NCI-H69 (cell line): ENCODE data around the gene HHAT.
A peak's percentile ranks its signal among the peaks of the same experiment; 100 is the strongest.

ENCODE experiments used
- DNase-seq: peaks from one replicate; lab custom pipeline; 2025; lab: John Stamatoyannopoulos, UW

Gene HHAT

GRCh38 chr1:210328746-210329503, at the start of gene HHAT:
HHAT (plus strand) TSS chr1:210328902; CDS start chr1:210348976, 20,074 bp downstream.
- DNase-seq, result peak; percentile 90

DNA sequence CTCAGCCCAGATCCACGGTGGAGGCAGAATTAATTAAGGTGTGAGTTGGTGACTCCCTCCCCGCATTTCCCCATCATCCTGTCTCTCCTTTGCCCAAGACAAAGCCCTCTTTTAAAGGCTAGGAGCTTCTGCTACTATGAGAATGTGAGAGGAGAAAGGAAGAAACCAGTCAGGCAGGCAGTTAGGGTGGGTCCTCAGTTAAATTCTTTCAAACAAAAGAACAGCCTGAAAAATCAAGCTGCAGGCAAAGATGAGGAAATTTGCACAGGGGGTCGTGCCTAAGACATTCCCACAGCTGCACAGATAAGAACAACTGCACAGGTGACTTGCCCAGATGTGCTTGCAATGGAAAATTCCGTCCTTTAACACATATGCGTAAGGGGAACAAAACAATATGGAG, 48.5 kb upstream of the HHAT start:
- no peak for DNase-seq

DNA sequence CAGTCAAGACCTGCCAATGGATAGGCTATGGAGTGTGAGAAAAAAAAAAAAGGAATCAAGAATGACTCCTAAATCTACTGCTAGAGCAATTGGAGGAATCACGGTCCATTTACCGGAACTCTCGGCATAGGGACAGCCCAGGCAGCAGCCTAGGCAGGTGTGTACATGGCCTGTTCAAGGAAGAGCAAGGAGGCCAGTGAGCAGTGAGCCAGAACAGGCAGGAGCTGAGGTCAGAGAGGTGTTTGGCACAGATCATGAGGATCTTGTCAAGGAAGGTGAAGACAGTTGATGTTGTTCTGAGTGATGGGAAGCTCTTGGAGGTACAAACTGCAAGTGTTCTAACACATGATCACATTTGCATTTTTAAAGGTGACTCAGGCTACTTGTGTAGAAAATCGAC, 40.6 kb upstream of the HHAT start:
- peak; percentile 12 for DNase-seq

- DNase-seq, result no peak
Observed at GRCh38 chr1:210289248-210289647, 39.5 kb upstream of the HHAT start.

DNA sequence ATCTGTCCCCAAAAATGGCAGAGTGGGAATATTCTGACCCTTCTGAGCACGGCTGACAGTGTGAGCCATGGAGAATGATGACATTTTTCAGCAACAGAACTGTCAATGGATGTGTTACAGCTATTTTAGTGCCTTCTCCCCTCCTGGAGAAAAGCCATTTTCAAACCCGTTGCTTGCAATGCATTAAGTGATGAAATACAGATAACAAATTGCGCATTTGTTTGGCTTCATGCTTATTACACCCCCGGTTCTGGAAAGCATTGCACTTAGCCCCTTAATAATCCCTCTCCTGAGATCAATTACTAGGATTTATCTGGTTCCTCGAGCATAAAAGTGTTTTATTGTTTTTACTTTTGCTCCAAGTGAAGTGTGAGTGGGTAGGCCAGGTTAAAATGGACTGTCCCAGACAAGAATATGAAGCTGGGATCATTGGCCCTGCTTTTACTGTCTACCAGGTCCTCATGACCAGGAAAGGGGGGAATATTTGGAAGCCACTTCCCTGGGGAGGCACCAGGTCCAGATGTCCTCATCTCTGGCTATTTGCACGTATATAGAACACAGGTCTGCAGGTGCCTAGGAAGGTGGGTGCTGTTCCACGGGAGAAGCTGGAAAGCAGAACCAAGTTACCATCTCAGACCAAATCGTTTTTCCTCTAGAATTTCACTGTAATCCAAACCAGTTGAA, 37.5 kb upstream of the HHAT start:
- no peak for DNase-seq

DNA sequence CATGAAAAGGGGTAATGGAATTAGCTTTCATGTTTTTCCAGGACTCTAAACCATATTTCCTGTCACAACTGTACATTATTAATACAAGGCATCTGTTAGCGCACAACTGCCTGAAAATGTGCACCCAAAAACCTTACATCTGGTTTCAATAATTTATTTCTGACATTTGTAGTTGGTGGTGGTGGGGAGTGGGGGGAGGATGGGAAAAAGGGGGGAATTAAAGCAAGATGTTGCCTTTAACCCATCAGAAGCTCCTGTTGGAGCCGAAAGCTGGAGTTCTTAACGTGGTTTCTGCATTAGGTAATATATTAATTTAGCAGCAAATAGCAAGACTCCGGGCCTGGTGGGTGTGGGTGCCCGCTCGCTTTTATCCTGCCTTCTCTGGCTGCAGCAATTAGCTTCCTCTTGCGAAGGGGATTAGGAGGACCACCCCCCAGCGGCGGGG, 36.9 kb upstream of the HHAT start:
- DNase-seq, result no peak

GRCh38 chr1:210292231-210292871, 36.4 kb upstream of the HHAT start:
- peak; percentile 91 for DNase-seq

DNA sequence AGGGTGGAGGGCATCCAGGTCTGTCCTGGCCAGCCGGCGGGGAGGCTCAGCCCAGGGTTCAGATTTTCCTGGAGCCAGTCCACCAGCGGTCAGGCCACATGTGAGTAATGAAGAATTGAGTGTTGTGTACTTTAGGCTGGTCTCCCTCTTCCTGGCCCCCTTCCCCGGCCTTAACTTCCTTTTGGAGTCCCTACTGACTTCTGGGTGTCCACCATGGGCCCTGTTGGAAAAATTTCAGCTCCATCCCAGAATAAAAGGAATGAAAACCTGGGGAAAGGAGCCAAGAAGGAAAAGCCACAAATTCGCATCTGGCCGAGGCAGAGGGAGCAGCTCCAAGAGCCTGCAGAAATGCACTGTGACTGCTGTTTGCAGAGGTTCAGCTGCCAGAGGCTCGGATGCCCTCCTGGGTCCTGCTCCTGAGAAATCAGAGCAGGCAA, 35.5 kb upstream of the HHAT start:
- DNase-seq, result no peak

DNA sequence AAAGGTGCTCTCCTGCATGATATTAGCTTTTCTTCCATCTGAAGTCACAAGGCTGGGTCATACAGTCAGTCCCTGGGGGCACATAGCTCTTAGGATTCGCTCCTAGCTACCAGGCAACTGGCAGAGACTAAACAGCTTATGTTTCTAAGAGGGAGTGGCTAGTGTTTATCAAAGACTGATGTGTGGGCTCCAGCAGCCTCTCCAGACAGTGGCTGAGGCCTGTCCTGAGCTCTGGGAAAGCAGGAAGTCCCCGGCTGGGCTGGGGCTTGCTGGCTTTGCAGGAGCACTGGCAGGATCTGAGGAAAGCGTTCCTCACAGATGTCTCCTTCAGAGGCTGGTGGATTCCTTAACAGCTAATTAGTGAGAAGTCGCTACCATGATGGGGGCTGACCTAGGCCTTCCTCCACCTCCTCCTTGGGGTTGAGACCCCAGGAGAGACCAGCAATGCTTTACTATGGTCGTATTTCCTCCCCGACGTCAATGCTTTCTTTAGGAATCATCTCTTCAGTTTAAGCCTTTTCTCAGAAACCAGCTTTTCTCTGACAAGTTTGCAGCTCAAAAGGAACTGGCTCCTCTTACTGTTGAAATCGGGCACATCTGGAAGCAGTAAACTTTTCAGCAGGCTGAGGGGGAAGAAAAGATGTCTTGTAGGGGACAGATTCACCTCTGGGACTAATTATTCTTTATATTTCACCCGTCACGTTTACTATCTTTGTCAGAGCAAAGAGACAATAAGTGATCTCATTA, 33.5 kb upstream of the HHAT start:
- peak; percentile 85 for DNase-seq

DNA sequence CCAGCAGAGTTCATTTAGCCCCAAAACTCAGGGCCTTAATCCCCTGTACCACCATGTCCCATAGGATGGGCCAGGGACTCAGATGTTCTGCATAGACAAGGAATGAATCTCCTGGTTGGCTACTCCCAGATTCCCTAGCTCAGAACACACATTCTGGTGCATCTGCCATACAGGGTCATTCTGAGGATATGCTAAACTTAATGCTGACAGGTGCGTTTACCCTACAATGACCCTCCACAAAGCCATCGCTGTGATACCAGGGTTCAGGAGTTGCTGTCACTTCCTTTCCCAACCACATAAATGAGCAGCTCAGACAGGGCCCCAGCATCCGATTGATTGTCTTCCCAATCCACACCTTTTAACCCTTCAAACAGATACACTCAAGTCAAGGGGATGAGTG, 32.0 kb upstream of the HHAT start:
- no peak for DNase-seq

DNA sequence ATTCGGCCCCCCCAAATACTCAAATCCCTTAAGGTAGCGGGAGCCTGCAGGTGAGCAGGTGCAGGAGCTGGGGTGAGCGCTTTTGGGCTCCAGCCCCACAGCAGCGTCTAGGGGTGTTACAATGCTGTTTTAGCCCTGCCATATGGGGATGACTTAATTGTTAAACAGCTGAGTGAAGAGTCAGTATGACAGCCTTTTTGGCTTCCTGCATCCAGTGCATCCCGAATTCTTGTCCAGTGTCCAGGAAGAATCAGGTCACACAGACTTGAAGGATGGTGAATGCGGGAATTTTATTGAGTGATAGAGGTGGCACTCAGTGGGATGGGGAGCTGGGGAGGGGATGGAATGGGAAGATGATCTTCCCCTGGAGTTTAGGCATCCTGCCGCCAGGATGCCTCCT, 30.4 kb upstream of the HHAT start:
- no peak for DNase-seq

DNA sequence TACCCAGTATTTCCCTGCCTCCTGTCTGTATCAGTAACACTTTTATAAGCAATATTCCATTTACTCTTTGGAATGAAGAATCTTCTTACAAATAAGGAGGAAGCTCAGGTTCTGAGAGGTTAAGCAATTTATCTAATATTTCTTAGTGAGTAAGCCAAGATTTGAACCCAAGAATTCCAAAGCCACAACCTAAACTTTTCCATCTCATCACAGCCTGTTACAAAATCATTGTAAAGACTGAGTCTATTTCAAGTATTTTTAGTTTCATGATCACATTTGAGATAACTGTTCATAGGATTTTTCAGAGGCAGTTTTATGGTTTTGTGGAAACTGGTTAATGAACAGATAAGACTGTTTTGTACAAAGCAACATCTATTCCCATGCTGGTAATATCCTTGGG, 29.8 kb upstream of the HHAT start:
- no peak for DNase-seq

DNA sequence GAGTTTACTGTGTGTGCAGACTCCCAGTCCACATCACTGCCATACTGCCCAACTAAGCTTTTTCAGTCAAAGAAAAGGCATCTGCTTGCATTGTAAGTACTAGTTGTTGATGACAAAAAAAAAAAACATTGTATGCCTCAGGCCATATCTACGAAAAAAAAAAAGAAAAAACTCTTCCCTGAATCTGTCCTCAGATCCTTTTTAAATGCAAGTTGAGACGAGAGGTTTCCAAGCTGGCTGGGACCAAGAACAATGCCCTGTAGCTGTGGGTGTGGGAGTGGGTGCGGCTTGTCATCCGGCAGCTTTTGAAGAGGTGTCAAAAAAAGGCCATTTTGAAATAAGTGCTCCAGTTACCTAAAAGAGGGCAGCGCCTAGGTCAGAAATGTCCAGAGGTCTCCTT, 29.2 kb upstream of the HHAT start:
- no peak for DNase-seq

DNA sequence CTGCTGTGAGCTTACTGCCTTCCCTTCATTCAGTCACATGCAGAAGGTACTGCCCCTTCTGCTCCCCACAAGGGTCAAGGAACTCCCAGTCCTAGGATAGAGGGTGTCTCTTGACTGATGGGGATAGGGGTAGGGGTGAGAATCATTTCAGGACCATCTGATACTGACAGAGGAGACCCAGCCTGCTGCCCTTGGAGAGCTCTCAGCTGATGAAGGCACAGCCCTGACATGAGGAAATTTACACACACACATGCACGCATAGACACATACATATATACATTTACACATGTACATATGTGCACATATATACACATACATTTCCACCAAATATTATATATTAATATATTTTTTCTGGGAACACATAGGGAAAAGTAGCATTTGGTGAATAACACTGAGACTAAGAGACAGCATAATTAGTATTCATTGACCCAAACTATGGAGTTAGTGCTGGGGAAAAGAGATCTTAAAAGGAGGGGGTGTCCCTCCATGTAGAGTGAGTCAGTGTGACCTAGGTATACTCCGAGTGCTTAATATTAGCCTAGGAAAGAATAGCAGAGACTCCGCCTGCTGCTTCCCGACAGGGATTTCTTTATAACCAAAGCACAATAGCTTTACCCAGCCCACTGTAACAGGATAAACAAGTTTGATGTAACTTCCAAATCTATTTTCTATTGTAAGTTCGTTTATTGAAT, 27.6 kb upstream of the HHAT start:
- no peak for DNase-seq

DNA sequence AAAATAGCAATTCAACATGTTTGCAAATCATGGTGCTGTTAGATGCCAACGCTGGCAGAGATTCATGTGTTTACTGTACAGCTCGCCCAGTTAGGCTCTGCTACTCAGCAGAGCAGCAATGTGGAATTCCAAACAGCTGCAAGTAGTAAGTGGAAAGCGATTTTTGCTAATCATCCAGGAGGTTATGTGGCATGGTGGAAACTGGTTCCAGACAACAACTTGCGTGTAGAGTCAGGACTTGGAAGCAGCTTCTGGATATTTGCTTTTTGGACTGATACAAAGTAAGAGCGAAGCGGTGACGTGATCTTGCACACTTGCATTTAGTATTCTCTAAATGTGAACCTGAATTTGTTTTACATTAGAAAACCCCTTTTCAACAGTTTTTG, 27.1 kb upstream of the HHAT start:
- DNase-seq, result no peak

GRCh38 chr1:210302501-210302900, 26.2 kb upstream of the HHAT start:
- no peak for DNase-seq

DNA sequence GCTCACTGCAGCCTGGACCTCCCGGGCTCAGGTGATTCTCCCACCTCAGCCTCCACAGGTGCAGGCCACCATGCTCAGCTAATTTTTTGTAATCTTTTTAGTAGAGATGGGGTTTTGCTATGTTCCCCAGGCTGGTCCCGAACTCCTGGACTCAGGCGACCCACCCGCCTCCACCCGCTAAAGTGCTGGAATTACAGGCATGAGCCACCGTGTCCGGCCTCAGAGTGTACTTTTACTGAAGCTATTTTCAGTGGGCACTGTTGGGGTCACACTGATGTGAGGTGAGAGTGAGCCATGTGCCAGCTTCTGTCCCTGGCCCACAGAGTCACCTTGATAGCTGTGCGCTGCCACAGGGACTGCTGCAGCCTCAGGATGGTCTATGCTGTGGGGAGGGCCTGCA, 25.3 kb upstream of the HHAT start:
- DNase-seq, result no peak

DNA sequence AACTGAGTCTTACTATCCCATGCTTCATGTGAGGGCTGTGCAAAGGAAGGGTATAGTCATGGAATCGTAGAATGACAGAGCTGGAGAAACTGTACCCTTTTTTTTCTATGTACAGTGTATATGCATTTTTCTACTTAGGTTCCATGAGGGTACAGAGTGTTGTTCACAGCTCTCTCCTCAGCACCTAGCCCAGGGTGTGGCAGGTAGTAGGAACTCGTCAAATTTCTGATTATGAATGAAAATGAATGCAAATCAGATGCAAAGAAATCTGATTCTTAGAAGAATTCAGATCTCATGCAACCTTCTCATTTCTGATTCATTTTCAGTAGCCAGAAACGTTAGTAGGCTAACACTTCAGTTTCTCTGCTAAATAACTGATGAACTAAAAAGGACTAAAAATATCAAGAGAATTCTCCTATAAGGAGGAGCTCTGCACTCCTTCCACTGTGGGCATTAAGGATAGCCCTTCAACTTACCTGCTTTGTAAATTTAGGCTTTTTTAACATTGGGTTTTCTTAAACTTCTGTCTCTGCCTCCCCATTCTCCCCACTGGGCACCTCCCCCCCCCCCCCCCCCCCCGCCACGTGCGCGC, 18.0 kb upstream of the HHAT start:
- DNase-seq, result peak; percentile 41

DNA sequence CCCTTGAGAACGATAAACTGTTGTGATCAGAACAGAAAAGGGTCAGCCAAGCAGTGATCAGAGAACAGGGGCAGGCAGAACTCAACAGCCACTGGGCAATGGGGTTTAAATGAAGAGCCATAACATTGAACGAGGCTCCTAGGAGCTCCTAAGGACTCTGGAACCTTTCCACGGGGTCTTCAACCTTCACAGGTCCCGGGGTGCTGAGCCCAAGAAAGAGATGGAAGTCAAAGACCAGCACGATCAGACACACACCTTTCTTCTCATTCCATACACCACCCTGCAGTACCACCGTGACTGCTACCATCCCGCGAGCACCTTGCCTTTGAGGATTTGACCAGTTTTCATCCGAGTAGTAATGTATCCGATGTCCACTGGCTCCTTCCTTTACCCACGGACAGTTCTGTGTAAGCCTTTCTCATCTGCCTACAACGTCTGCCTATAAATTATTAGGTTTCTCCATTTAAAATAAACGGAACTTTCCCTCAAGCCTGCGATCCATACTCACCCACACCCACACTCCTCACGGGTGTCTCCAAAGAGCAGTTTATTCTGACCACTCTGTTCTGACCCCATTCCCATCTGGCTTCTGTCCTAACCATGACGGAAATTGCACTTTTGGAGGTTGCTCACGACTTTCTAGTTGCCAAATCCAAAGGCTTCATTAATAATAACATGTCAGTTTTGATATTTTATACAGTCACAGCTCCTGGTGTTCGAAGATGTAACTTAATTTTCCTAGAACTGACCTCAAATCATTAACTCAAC, 16.8 kb upstream of the HHAT start:
- DNase-seq, result no peak

DNA sequence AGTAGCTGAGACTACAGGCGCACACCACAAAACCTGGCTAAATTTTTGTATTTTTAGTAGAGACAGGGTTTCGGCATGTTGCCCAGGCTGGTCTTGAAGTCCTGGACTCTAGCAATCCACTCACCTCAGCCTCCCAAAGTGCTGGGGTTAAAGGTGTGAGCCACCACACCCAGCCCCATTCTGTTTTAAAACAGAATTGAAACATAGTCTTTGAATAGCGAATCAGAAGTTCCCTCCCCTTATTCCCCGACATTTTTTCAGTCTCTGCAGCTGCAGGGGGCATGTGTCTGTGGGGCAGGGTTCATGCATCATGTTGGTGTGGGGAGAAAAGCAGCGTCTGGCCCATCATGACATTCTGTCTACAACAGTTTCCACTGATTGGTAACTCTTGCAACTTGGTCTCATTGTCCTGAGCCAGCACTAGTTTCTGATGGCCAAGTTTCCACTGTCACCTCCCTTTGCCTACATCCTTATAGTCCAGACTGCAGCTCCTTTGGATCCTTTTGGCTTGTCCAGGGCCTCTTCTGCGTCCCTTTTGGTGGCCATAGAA, 15.6 kb upstream of the HHAT start:
- no peak for DNase-seq
